HG03196 (cell line): ENCODE results near the gene TRIM9.

ENCODE experiments used
- ATAC-seq: cut with Tn5 transposase; IDR thresholded peaks from one replicate; pipeline ENCODE4 v1.9.1; 2021; ENCODE audit not compliant: unreplicated experiment

The TRIM9 gene

GRCh38 chr14:50937325-50937724 lies 157.6 kb downstream of the TRIM9 start:
- ATAC-seq = no peak

GRCh38 chr14:50936882-50937281 lies 158.0 kb downstream of the TRIM9 start:
- ATAC-seq = no peak

- ATAC-seq = no peak
Observed at GRCh38 chr14:50936016-50936340, 158.9 kb downstream of the TRIM9 start.

GRCh38 chr14:50935126-50936015 lies 159.5 kb downstream of the TRIM9 start:
- no peak for ATAC-seq

- ATAC-seq = no peak
Observed at GRCh38 chr14:50932592-50933495, 162.1 kb downstream of the TRIM9 start.

GRCh38 chr14:50932156-50932555 lies 162.7 kb downstream of the TRIM9 start:
- no peak for ATAC-seq

GRCh38 chr14:50931559-50931958 lies 163.3 kb downstream of the TRIM9 start:
- no peak for ATAC-seq

GRCh38 chr14:50929506-50929905 lies 165.4 kb downstream of the TRIM9 start:
- no peak for ATAC-seq

GRCh38 chr14:50928002-50928635 lies 166.8 kb downstream of the TRIM9 start:
- no peak for ATAC-seq

GRCh38 chr14:50926851-50927386 lies 168.0 kb downstream of the TRIM9 start:
- ATAC-seq = no peak
